Endothelial cell of umbilical vein (primary cell): ENCODE results near the gene SRM. TPM values are rescaled to one million over a fixed set of nuclear protein-coding genes. Genes with fewer than 3 reads are reported as not detected.
"Not testable (repeated sequence)": the region's sequence is repeated elsewhere in the genome, so short reads cannot be mapped to it uniquely, and the experiment has no call there.

Experiments used
- BruUV-seq: library from RNA; stranded (reverse); fragments of 400-500 nt; replicated peaks from 2 replicates; lab custom pipeline; 2021; lab: Mats Ljungman, UMichigan
- CTCF ChIA-PET: fragments of 300-600, 350-600 bp; sonication (Branson Sonifier 250); formaldehyde crosslinking; loops from one replicate; lab custom pipeline; 2021; ENCODE audit warnings: antibody characterized with exemption, inconsistent platforms; lab: Charles Lee
- POLR2A ChIA-PET: fragments of 300-600, 350-600 bp; sonication (Branson Sonifier 250); formaldehyde crosslinking; loops from one replicate; lab custom pipeline; 2021; ENCODE audit warnings: antibody characterized with exemption, inconsistent platforms; lab: Charles Lee
- DNase-seq: peaks from one replicate; pipeline ENCODE4 v3.0.0-alpha.2; 2011; ENCODE audit warnings: low read depth, low spot score
- FAIRE-seq: peaks from 2 replicates; lab custom pipeline; 2011; peaks lifted over from hg19 to GRCh38; lab: Jason Lieb, UNC
- H2AFZ ChIP-seq: 2 replicates; pipeline ENCODE4 v1.6.0; 2012; ENCODE audit warnings: low read depth, low read length, control low read depth, inconsistent platforms
- H3K27ac ChIP-seq: 2 replicates; pipeline ENCODE4 v1.5.1; 2011; ENCODE audit warnings: low read depth, mild to moderate bottlenecking, control low read depth, low read length, moderate library complexity; ENCODE audit not compliant: insufficient read depth
- H3K27me3 ChIP-seq, 2 experiments: 2 replicates each; pipeline versions ENCODE4 v1.6.0 to v1.6.1; 2011; ENCODE audit warnings: low read length in 2 of 2, mixed read lengths in 1 of 2; ENCODE audit not compliant: control insufficient read depth in 2 of 2, insufficient read depth in 2 of 2
- H3K36me3 ChIP-seq, 2 experiments: 2 replicates in 1 of 2; 3 replicates in 1 of 2; pipeline ENCODE4 v1.5.1; 2011; ENCODE audit warnings: low read length in 2 of 2, mild to moderate bottlenecking in 1 of 2, moderate library complexity in 1 of 2; ENCODE audit not compliant: control insufficient read depth in 2 of 2, insufficient read depth in 2 of 2; ENCODE audit errors: extremely low read depth in 1 of 2
- H3K4me1 ChIP-seq: 3 replicates; pipeline ENCODE4 v1.5.1; 2011; ENCODE audit warnings: mild to moderate bottlenecking, low read length; ENCODE audit not compliant: control insufficient read depth, insufficient read depth; ENCODE audit errors: extremely low read depth
- H3K4me2 ChIP-seq: 2 replicates; pipeline ENCODE4 v1.6.1; 2011; ENCODE audit warnings: low read length, control low read depth, mixed read lengths; ENCODE audit not compliant: insufficient read depth
- H3K4me3 ChIP-seq, 3 experiments: fragments of 200-600 bp in 1 of 3; sonication (generic), shearing (Covaris generic) in 1 of 3; replicated peaks in 1 of 3; 2 replicates each; pipeline ENCODE4 v1.5.1; 2011 to 2016; ENCODE audit warnings: control low read depth in 3 of 3, low read length in 3 of 3, mild to moderate bottlenecking in 2 of 3, inconsistent platforms in 1 of 3, low read depth in 1 of 3, moderate library complexity in 1 of 3; ENCODE audit not compliant: insufficient read depth in 1 of 3
- H3K79me2 ChIP-seq: 2 replicates; pipeline ENCODE4 v1.6.0; 2012; ENCODE audit warnings: low read length, inconsistent platforms; ENCODE audit not compliant: control insufficient read depth, insufficient read depth
- H3K9ac ChIP-seq: replicated peaks from 2 replicates; pipeline ENCODE3; 2011; ENCODE audit warnings: low read length, control low read depth; ENCODE audit not compliant: insufficient read depth; ENCODE audit errors: extremely low read depth
- H3K9me1 ChIP-seq: replicated peaks from 3 replicates; pipeline ENCODE4 v1.6.0; 2011; ENCODE audit warnings: mild to moderate bottlenecking, low read length; ENCODE audit not compliant: control insufficient read depth, insufficient read depth; ENCODE audit errors: extremely low read depth
- H3K9me3 ChIP-seq: replicated peaks from 2 replicates; pipeline ENCODE4 v1.5.1; 2012; ENCODE audit warnings: low read length, inconsistent platforms; ENCODE audit not compliant: control insufficient read depth, insufficient read depth
- H4K20me1 ChIP-seq: replicated peaks from 2 replicates; pipeline ENCODE3; 2011; ENCODE audit warnings: mild to moderate bottlenecking, low read length; ENCODE audit not compliant: control insufficient read depth, insufficient read depth; ENCODE audit errors: extremely low read depth
- EZH2 ChIP-seq: IDR thresholded peaks from 2 replicates; pipeline ENCODE4 v1.6.1; 2012; ENCODE audit warnings: borderline replicate concordance, low read depth, mild to moderate bottlenecking, moderate library complexity, low read length, inconsistent platforms; ENCODE audit not compliant: severe bottlenecking
- FOS ChIP-seq: IDR thresholded peaks from 2 replicates; pipeline ENCODE4 v1.6.1; 2011; ENCODE audit warnings: mild to moderate bottlenecking, low read length, moderate library complexity, borderline replicate concordance; ENCODE audit not compliant: insufficient read depth
- GATA2 ChIP-seq: IDR thresholded peaks from 2 replicates; pipeline ENCODE4 v1.7.0; 2011; ENCODE audit warnings: low read depth, mild to moderate bottlenecking, moderate library complexity, mixed read lengths, low read length; ENCODE audit not compliant: insufficient read length, insufficient read depth
- JUN ChIP-seq: IDR thresholded peaks from 2 replicates; pipeline ENCODE4 v1.6.1; 2011; ENCODE audit warnings: borderline replicate concordance, low read depth; ENCODE audit not compliant: insufficient read length, insufficient read depth
- MYC ChIP-seq: IDR thresholded peaks from one replicate; pipeline ENCODE4 v1.6.1; 2011; ENCODE audit warnings: mild to moderate bottlenecking, low read depth, low read length
- POLR2A ChIP-seq: IDR thresholded peaks from 2 replicates; pipeline ENCODE4 v1.6.1; 2012; ENCODE audit warnings: low read depth, mild to moderate bottlenecking, control low read depth, low read length
- POLR2AphosphoS5 ChIP-seq: IDR thresholded peaks from 2 replicates; pipeline ENCODE4 v1.6.1; 2012; ENCODE audit warnings: low read depth, mild to moderate bottlenecking, control low read depth, low read length, moderate library complexity; ENCODE audit not compliant: insufficient read depth
- dilution Hi-C: fragments of 300-500 bp; cut with MboI; formaldehyde crosslinking; loops from one replicate; pipeline ENCODE4 v1.15.0; 2019; ENCODE audit warnings: low sequenced_read_pairs; ENCODE audit not compliant: extremely low pct_ligation_motif_present
- intact Hi-C: fragments of 100-400 bp; cut with micrococcal nuclease; formaldehyde crosslinking; loops from one replicate; pipeline ENCODE4 v1.10.0; 2022
- polyA plus RNA-seq, 4 experiments: library from polyadenylated mRNA; depleted of rRNA in 3 of 4; stranded (reverse) in 3 of 4; unstranded in 1 of 4; fragments of >200 nt; gene quantifications; 2 replicates each; pipeline versions ENCODE4 v1.2.1 to v1.2.3, GENCODE V29; 2011 to 2012; ENCODE audit warnings: missing spikeins in 1 of 4
- total RNA-seq: library from RNA; stranded (reverse); gene quantifications from 2 replicates; pipeline ENCODE4 v1.2.3, GENCODE V29; 2021
- TF ChIP-seq, protein P1 (sequence below), 2 donors: IDR thresholded peaks; 1 replicate in 1 of 2; 2 replicates in 1 of 2; pipeline ENCODE4 v1.5.1; 2011; ENCODE audit warnings: low read length in 2 of 2, mild to moderate bottlenecking in 2 of 2, moderate library complexity in 2 of 2, control low read depth in 1 of 2, inconsistent platforms in 1 of 2, low read depth in 1 of 2; ENCODE audit not compliant: insufficient read depth in 1 of 2; ENCODE audit errors: extremely low read depth in 1 of 2
- TF ChIP-seq, protein P2 (sequence below): IDR thresholded peaks from 2 replicates; pipeline ENCODE4 v1.6.1; 2011; ENCODE audit not compliant: insufficient read depth, insufficient read length

SRM gene
- total and polyA plus RNA-seq, 2 donors (not counting 3 experiments of a cell fraction or from before 2014, with no cell fraction given), result 81.3 to 172 TPM

DNA sequence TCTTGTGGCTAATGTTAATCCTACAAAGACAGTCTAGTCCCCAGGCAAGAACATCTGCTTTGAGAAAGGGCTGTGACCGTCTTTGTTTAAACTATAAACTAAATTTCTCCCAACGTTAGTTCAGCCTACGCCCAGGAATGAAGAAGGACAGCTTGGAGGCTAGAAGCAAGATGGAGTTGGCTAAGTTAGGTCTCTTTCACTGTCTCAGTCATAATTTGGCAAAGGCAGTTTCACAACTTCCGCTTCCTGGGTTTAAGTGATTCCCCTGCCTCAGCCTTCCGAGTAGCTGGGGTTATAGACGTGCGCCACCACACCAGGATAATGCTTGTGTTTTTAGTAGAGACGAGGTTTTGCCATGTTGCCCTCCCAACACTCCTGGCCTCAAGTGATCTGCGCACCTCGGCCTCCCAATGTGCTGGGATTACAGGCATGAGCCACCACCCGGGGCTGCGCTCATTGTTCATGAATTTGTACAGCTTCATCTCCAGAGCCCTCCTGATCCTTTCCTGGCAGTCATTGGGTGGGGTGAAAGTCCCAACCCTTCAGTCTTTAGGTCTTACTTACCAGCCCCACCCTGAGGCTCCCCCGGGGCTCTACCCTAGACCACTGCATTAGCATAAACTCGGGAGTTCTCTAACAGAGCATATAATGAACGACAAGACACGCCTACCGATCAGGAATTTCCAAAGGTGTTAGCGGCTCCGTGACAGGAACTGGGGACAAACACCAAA lies 7.9 kb downstream of the SRM start:
- H3K27me3 ChIP-seq, result no peaks in the 10 kb centered on the region
- CTCF ChIA-PET, result interaction anchor here (8.5 kb wide), 1 partner anchor 15 kb away, joined by 77 read pairs; no protein-coding TSS in a partner anchor

DNA sequence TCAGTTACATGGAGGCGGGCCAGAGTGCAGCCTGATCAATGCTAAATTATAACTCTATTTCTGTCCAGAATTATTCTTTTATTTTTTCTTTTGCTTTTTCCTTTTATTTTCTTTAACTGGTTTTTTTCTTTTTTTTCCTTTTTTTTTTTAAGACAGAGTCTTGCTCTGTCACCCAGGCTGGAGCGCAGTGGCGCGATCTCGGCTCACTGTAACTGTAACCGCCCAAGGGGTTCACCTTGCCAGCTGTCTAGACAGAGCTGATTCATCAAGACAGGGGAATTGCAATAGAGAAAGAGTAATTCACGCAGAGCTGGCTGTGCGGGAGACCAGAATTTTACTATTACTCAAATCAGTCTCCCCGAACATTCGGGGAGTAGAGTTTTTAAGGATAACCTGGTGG lies 8.7 kb downstream of the SRM start:
- dilution Hi-C loops, POLR2A ChIA-PET: not testable (repeated sequence)

More for the DNA sequence above, 7.9 kb downstream of the SRM start:
- H3K4me2 ChIP-seq, result no peak overlapping the region
- intact Hi-C loops, result no loop called here
- TF ChIP-seq MYC (no peak), FOS (no peak), POLR2A (no peak), GATA2 (no peak), JUN (no peak), POLR2AphosphoS5 (no peak), EZH2 (no peak)
- TF ChIP-seq, protein P1, sequence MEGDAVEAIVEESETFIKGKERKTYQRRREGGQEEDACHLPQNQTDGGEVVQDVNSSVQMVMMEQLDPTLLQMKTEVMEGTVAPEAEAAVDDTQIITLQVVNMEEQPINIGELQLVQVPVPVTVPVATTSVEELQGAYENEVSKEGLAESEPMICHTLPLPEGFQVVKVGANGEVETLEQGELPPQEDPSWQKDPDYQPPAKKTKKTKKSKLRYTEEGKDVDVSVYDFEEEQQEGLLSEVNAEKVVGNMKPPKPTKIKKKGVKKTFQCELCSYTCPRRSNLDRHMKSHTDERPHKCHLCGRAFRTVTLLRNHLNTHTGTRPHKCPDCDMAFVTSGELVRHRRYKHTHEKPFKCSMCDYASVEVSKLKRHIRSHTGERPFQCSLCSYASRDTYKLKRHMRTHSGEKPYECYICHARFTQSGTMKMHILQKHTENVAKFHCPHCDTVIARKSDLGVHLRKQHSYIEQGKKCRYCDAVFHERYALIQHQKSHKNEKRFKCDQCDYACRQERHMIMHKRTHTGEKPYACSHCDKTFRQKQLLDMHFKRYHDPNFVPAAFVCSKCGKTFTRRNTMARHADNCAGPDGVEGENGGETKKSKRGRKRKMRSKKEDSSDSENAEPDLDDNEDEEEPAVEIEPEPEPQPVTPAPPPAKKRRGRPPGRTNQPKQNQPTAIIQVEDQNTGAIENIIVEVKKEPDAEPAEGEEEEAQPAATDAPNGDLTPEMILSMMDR (IDR thresholded peaks at IDR 0.05; ENCODE audit: extremely low read depth in 1 of 2, insufficient read depth in 1 of 2, low read depth in 1 of 2, low read length in 2 of 2), result no peak
- TF ChIP-seq, protein P2, sequence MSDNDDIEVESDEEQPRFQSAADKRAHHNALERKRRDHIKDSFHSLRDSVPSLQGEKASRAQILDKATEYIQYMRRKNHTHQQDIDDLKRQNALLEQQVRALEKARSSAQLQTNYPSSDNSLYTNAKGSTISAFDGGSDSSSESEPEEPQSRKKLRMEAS, result no peak
- no peak for FAIRE-seq
- DNase-seq, result no peak
- BruUV-seq, result no TSS peak
- H4K20me1 ChIP-seq, result no peaks in the 10 kb centered on the region
- no peak overlapping the region for H3K4me3 ChIP-seq
- H3K36me3 ChIP-seq, result peaks cover 0 to 9% of the 10 kb centered on the region in 2 experiments
- H3K9me1 ChIP-seq, result no peaks in the 10 kb centered on the region
- no peak overlapping the region for H2AFZ ChIP-seq
- H3K4me1 ChIP-seq, result no peaks in the 10 kb centered on the region
- H3K79me2 ChIP-seq, result no peaks in the 10 kb centered on the region
- POLR2A ChIA-PET, result no interaction called here
- H3K9ac ChIP-seq, result no peak overlapping the region
- no peaks in the 10 kb centered on the region for H3K9me3 ChIP-seq
- no peak overlapping the region for H3K27ac ChIP-seq
- dilution Hi-C loops, result no loop called here

More for the DNA sequence above, 8.7 kb downstream of the SRM start:
- H3K9ac ChIP-seq, H3K36me3 ChIP-seq, H3K27ac ChIP-seq, H3K9me3 ChIP-seq, H3K9me1 ChIP-seq, H3K79me2 ChIP-seq, H2AFZ ChIP-seq, H3K4me3 ChIP-seq, BruUV-seq, FAIRE-seq, H4K20me1 ChIP-seq, DNase-seq, H3K27me3 ChIP-seq, intact Hi-C loops, H3K4me2 ChIP-seq, H3K4me1 ChIP-seq: not testable (repeated sequence)
- CTCF ChIA-PET, result interaction anchor here (0.7 to 8.5 kb wide), 2 partner anchors 14 to 66 kb away, joined by 3 to 77 read pairs; no protein-coding TSS in a partner anchor
